ENCODE data around the gene CHURC1. TPM values are rescaled to one million over a fixed set of nuclear protein-coding genes. Genes with fewer than 3 reads are reported as not detected.

The CHURC1 gene
- total and polyA plus RNA-seq, 11 donors: 51.0 to 106 (median 72.3) TPM

GRCh38 chr14:64944041-64944440 lies 29.8 kb downstream of the CHURC1 start:
- no peaks in the 10 kb centered on the region for H3K9me3 ChIP-seq
- DNase-seq: no peak
- peaks cover 0 to 57% (median 9%) of the 10 kb centered on the region in 9 donors for H3K36me3 ChIP-seq
- TF ChIP-seq CTCF (IDR thresholded peaks at IDR 0.05) (no peak), POLR2A (IDR thresholded peaks at IDR 0.05) (no peak)
- H3K4me1 ChIP-seq: peaks cover 0 to 13% (median 7%) of the 10 kb centered on the region in 12 donors
- no peak overlapping the region for H3K27ac ChIP-seq
- no peaks in the 10 kb centered on the region for H3K27me3 ChIP-seq
- intact Hi-C loops (cut with DNase I): no loop called here
- WGBS, 4 donors: 83 to 91% (median 86%) methylated on average over 2 of the region's 2 CpGs
- H3K4me3 ChIP-seq: no peak overlapping the region
- ATAC-seq: peak in 1 of 4 donors; percentile 23

GRCh38 chr14:64944861-64945260 lies 30.6 kb downstream of the CHURC1 start:
- 86 to 96% (median 93%) methylated on average over 4 of the region's 4 CpGs for WGBS, 4 donors
- DNase-seq (no peak), ATAC-seq (no peak)
- no peaks in the 10 kb centered on the region for H3K27me3 ChIP-seq
- no peak overlapping the region for H3K4me3 ChIP-seq
- intact Hi-C loops (cut with DNase I): no loop called here
- TF ChIP-seq CTCF (IDR thresholded peaks at IDR 0.05) (no peak), POLR2A (IDR thresholded peaks at IDR 0.05) (no peak)
- H3K4me1 ChIP-seq: peaks cover 0 to 20% (median 7%) of the 10 kb centered on the region in 12 donors
- H3K36me3 ChIP-seq: peaks cover 0 to 51% (median 9%) of the 10 kb centered on the region in 9 donors
- no peak overlapping the region for H3K27ac ChIP-seq
- no peaks in the 10 kb centered on the region for H3K9me3 ChIP-seq

- intact Hi-C loops (cut with DNase I): no loop called here
These were observed 31.4 kb downstream of the CHURC1 start for GRCh38 chr14:64945431-64946178.

More at GRCh38 chr14:64945431-64946178, 31.4 kb downstream of the CHURC1 start:
- Histone ChIP-seq H3K27ac (no peak overlapping the region), H3K4me1 (peaks cover 0 to 27% (median 8%) of the 10 kb centered on the region in 12 donors), H3K9me3 (no peaks in the 10 kb centered on the region), H3K27me3 (no peaks in the 10 kb centered on the region), H3K36me3 (peaks cover 0 to 44% (median 9%) of the 10 kb centered on the region in 9 donors), H3K4me3 (no peak overlapping the region)
- no peak for DNase-seq
- 91 to 93% (median 93%) methylated on average over 12 of the region's 12 CpGs for WGBS, 4 donors
- no peak for TF ChIP-seq CTCF (IDR thresholded peaks at IDR 0.05)
- TF ChIP-seq POLR2A (IDR thresholded peaks at IDR 0.05): no peak
- no peak for ATAC-seq
